GM23248 (cell line): ENCODE measurements around the gene ARL14.

Source experiments
- EZH2 ChIP-seq: fragments of 200-600 bp; sonication (generic); IDR thresholded peaks from 2 replicates; pipeline ENCODE4 v1.6.1; 2018; ENCODE audit warnings: antibody characterized with exemption, mild to moderate bottlenecking; ENCODE audit not compliant: insufficient read depth, poor library complexity, severe bottlenecking
- EZH2phosphoT487 ChIP-seq: fragments of 200-600 bp; sonication (generic); IDR thresholded peaks from 2 replicates; pipeline ENCODE4 v1.6.1; 2018; ENCODE audit warnings: antibody characterized with exemption, moderate library complexity, mild to moderate bottlenecking, low read depth; ENCODE audit not compliant: insufficient read depth

- TF ChIP-seq EZH2, result no peak
- TF ChIP-seq EZH2phosphoT487, result no peak
Measured at GRCh38 chr3:160629491-160629890, 47.5 kb upstream of the ARL14 start.
